GM12873 (cell line): ENCODE measurements around the gene DIO3.

Source experiments
- CTCF ChIP-seq: IDR thresholded peaks from 2 replicates; pipeline ENCODE4 v1.5.1; 2012; ENCODE audit warnings: low read depth, mild to moderate bottlenecking, moderate library complexity, low read length, control low read depth; ENCODE audit not compliant: insufficient read depth; ENCODE audit errors: missing control alignments

The DIO3 gene

DNA sequence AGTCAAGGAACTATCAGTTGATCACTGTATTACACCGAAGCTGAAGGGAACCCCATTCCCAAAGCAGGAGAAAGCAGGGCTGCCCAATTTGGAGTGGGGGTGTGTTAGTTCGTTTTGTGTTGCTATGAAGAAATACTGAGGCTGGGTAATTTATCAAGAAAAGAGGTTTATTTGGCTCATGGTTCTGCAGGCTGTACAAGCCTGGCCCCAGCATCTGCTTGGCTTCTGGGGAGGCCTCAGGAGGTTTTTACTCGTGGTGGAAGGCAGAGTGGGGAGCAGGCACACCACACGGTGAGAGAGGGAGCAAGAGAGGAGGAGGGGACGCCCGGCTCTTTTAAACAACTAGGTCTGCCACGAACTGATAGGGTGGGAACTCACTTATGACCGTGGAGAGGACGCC lies 16.7 kb upstream of the DIO3 start:
- no peak for TF ChIP-seq CTCF

DNA sequence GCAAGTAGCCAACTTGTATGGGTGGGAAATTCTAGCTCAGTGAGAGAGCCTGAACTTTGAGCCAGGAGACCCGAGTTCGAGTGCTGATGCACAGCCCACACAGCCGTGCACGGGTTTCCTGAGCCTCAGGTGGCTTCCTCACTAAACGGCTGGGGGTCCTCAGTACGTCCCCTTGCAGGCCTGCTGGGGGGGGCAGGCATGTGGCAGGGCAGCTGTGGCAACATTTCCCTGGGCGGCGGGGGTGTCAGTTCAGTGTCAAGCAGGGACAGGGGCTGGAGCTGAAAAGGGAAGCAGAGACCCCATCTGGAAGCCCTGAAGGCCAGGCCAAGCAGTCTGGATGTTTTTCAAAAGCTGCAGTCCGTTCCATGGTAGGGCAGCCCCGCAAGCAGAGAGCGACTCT lies 14.6 kb upstream of the DIO3 start:
- TF ChIP-seq CTCF, result no peak

DNA sequence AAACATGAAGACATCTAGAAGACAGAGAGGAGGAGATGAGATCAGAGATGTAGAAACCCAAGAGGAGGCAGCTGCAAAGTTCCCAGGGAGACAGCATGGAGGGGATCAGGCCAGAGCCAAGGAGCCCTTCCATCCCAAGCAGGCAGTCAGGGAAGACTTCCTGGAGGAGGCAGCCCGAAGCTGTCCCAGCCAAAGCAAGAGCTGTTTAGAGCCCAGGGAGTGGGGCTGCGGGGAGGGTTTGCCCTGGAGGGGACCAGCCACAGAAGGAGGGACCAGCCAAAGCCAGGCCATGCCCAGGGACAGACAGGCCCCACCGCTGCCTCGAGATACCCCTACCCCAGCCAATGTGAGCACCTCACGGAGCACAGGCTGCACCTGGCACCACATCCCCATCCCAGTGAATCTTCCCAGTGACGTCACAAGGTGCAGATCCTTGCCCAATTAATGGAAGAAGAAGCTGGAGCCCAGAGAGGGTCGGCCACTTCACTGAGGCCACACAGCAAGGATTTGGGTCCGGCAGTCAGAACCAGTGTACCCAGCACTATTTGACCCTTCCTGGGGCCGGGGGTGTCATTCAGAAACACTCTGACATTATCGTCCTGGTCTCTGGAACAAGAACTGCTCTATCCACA lies 14.1 kb upstream of the DIO3 start:
- no peak for TF ChIP-seq CTCF

- TF ChIP-seq CTCF, result no peak
Observed at GRCh38 chr14:101547961-101548669, 13.2 kb upstream of the DIO3 start.

GRCh38 chr14:101548710-101549109 lies 12.6 kb upstream of the DIO3 start:
- TF ChIP-seq CTCF, result no peak

- no peak for TF ChIP-seq CTCF
Observed at GRCh38 chr14:101549154-101549553, 12.1 kb upstream of the DIO3 start.

DNA sequence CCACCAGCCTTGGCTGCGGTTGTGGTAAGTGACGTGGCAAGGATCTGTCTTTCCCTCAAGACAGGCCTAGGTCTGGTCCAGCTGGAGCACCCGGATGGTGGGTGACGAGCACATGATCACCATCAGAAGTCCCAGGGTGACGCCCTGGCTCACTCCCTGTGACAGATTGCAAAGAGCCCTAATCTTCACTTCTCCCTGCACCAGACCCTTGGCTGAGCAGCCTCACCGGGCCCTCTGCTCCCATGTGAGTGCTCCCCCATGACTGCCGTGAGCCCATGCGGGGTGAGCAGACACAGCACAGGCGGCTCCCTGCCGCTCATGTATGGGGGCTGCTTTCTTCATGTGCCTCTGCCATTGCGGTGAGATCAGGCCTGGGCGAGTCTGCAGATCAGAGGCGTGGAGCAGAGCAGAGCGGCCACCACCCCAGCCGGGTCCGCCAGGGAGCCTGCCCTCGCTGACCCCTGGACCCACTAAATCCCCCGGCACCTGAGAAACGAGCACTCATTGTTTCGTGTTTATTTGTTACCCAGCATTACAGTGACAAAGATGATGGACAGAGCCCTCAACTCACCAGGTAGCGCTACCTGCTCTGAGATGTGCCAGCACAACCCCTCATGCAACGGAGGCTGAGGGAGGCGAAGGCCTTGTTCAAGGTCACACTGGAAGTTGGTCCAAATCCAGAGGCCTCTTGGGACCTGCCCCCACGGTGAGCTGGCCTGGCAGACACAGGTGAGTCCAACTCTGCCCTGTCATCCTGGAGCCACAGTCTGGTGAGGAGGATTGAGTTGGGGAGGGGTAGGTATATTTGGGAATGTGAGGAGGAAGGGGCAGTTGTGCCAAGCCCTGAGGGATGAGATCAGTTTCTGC lies 9.3 kb upstream of the DIO3 start:
- TF ChIP-seq CTCF, result no peak
